ENCODE measurements around the gene RANBP10. TPM values are rescaled to one million over a fixed set of nuclear protein-coding genes. Genes with fewer than 3 reads are reported as not detected.

The RANBP10 gene
- total RNA-seq, 1 experiment from 2014 or later, result 15.6 TPM

DNA sequence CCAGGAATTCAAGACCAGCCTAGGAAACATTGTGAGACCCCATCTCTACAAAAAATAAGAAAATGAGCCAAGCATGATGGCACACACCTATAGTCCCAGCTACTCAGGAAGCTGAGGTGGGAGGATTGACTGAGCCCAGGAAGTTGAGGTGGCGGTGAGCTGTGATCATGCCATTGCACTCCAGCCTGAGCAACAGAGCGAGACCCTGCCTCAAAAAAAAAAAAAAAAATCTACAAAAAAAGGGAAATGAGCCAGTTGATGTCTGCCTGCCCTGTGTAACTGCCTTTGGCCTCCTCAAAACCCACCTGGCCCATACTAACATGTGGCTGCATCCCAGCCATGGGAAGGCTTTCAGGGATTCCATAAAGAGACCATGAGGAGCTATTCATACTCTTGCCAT, 4.5 kb downstream of the RANBP10 start:
- Histone ChIP-seq H3K4me1 (ENCODE audit: insufficient read depth, low read length) (0 out of 2 replicates have a peak, but pooled peaks cover 3% of the 10 kb centered on the region), H2AFZ (ENCODE audit: low read length) (no peak overlapping the region), H2BK5ac (ENCODE audit: insufficient read length, low read length) (no peak overlapping the region), H3K4me2 (ENCODE audit: insufficient read depth, insufficient read length, low read length) (no peak overlapping the region), H3K4ac (ENCODE audit: low read depth, low read length) (no peak overlapping the region), H2BK15ac (ENCODE audit: low read depth, low read length) (no peak overlapping the region), H2BK12ac (ENCODE audit: insufficient read length, low read depth, low read length) (no peak overlapping the region), H2BK20ac (ENCODE audit: low read depth, low read length, poor library complexity, severe bottlenecking) (no peak overlapping the region), H2BK120ac (ENCODE audit: low read depth, low read length, poor library complexity, severe bottlenecking) (no peak overlapping the region), H4K20me1 (ENCODE audit: control insufficient read depth, insufficient read depth, insufficient read length) (no peaks in the 10 kb centered on the region), H3K9me3 (ENCODE audit: control insufficient read depth, low read depth, low read length) (no peaks in the 10 kb centered on the region), H3K23ac (ENCODE audit: insufficient read length, low read depth, low read length) (no peak overlapping the region), H3T11ph (ENCODE audit: low read length) (no peak overlapping the region), H3K18ac (ENCODE audit: insufficient read length, low read depth, low read length) (no peak overlapping the region), H3K14ac (ENCODE audit: insufficient read depth, low read length) (no peak overlapping the region), H3K56ac (ENCODE audit: insufficient read length, low read depth, low read length) (no peak overlapping the region), H3K9ac (ENCODE audit: extremely low read depth, insufficient read length, low read length) (no peak overlapping the region), H2AK5ac (ENCODE audit: insufficient read length, low read length) (no peak overlapping the region), H3K79me2 (ENCODE audit: insufficient read depth, low read length) (peaks cover 2% of the 10 kb centered on the region; the same call in 1 of the 2 replicates), H4K8ac (replicated peaks; ENCODE audit: insufficient read length, low read depth, low read length) (no peak overlapping the region), H3K27ac (ENCODE audit: insufficient read length, low read depth, low read length) (no peak overlapping the region), H4K5ac (ENCODE audit: insufficient read length, low read depth, low read length) (no peak overlapping the region), H3K79me1 (ENCODE audit: insufficient read depth, low read depth, low read length, poor library complexity, severe bottlenecking) (peaks cover 3% of the 10 kb centered on the region), H3K23me2 (ENCODE audit: insufficient read length, low read depth, low read length, poor library complexity, severe bottlenecking) (peaks cover 4% of the 10 kb centered on the region), H4K91ac (ENCODE audit: insufficient read length, low read depth, low read length) (no peak overlapping the region), H3K27me3 (ENCODE audit: insufficient read depth, low read length) (no peaks in the 10 kb centered on the region)
- H3K36me3 Mint-ChIP-seq (ENCODE audit: insufficient read depth in 1 of 3, low read depth in 3 of 3), result peaks cover 14 to 64% (median 50%) of the 10 kb centered on the region in 3 experiments
- H3K9me3 Mint-ChIP-seq, result no peaks in the 10 kb centered on the region
- WGBS (ENCODE audit: extremely low coverage, insufficient read length, low lambda C conversion rate), result no CpG with 5 or more reads among the region's 2 CpGs
- H3K27me3 Mint-ChIP-seq (ENCODE audit: low read depth), result no peaks in the 10 kb centered on the region
- no peak for DNase-seq
- TF ChIP-seq CTCF (conservative IDR thresholded peaks at IDR 0.05), result no peak
- H3K27ac Mint-ChIP-seq, result no peak overlapping the region
- H3K4me1 Mint-ChIP-seq, result peaks cover 10 to 11% of the 10 kb centered on the region in 2 experiments
- H3K4me3 Mint-ChIP-seq, result no peak overlapping the region
